CD1c-positive myeloid dendritic cell (primary cell): ENCODE data around the gene CHMP1B.
"Not testable (repeated sequence)": the region's sequence is repeated elsewhere in the genome, so short reads cannot be mapped to it uniquely, and the experiment has no call there.

Experiments used
- DNase-seq: peaks from one replicate; pipeline ENCODE4 v3.0.0-alpha.2; 2016; ENCODE audit errors: extremely low spot score

Gene CHMP1B

GRCh38 chr18:11871501-11871900 is 20.3 kb downstream of the CHMP1B start:
- no peak for DNase-seq

GRCh38 chr18:11872479-11873136 is 21.4 kb downstream of the CHMP1B start:
- peak; percentile 31 for DNase-seq

GRCh38 chr18:11873670-11874340 is 22.6 kb downstream of the CHMP1B start:
- DNase-seq, result no peak

- no peak for DNase-seq
Measured at GRCh38 chr18:11874676-11875075, 23.5 kb downstream of the CHMP1B start.

GRCh38 chr18:11877497-11878135 is 26.4 kb downstream of the CHMP1B start:
- no peak for DNase-seq

- DNase-seq, result no peak
Measured at GRCh38 chr18:11880586-11881304, 29.5 kb downstream of the CHMP1B start.

- DNase-seq, result peak; percentile 32
Measured at GRCh38 chr18:11882636-11883035, 31.4 kb downstream of the CHMP1B start.

- DNase-seq, result peak; percentile 89
Measured at GRCh38 chr18:11883153-11883552, 31.9 kb downstream of the CHMP1B start.

GRCh38 chr18:11884396-11885030 is 33.3 kb downstream of the CHMP1B start:
- DNase-seq, result peak; percentile 53

- DNase-seq, result peak; percentile 85
Measured at GRCh38 chr18:11885278-11885947, 34.2 kb downstream of the CHMP1B start.

GRCh38 chr18:11886577-11887110 is 35.4 kb downstream of the CHMP1B start:
- no peak for DNase-seq

- no peak for DNase-seq
Measured at GRCh38 chr18:11887328-11888128, 36.3 kb downstream of the CHMP1B start.

- no peak for DNase-seq
Measured at GRCh38 chr18:11888726-11889125, 37.5 kb downstream of the CHMP1B start.

GRCh38 chr18:11889284-11889683 is 38.1 kb downstream of the CHMP1B start:
- no peak for DNase-seq

GRCh38 chr18:11891737-11892136 is 40.5 kb downstream of the CHMP1B start:
- no peak for DNase-seq

GRCh38 chr18:11892438-11892837 is 41.2 kb downstream of the CHMP1B start:
- not testable (repeated sequence) for DNase-seq

GRCh38 chr18:11897781-11898180 is 46.6 kb downstream of the CHMP1B start:
- no peak for DNase-seq

GRCh38 chr18:11899063-11899462 is 47.9 kb downstream of the CHMP1B start:
- DNase-seq, result no peak

GRCh38 chr18:11901826-11902438 is 50.7 kb downstream of the CHMP1B start:
- no peak for DNase-seq
